ENCODE results near the gene HTR6.

- TF ChIP-seq POLR2AphosphoS5 (IDR thresholded peaks at IDR 0.05; ENCODE audit: low read depth, low read length) (no peak), POLR2A (IDR thresholded peaks at IDR 0.05; ENCODE audit: low read depth, low read length) (no peak), PAX5 (IDR thresholded peaks at IDR 0.05; ENCODE audit: insufficient read depth, low read length, severe bottlenecking) (no peak), TAF1 (IDR thresholded peaks at IDR 0.05; ENCODE audit: low read depth, low read length) (no peak), SPI1 (IDR thresholded peaks at IDR 0.05; ENCODE audit: low read depth, low read length) (no peak)
Observed at GRCh38 chr1:19679691-19680090, 15.0 kb downstream of the HTR6 start.

Measured in GM12891 (cell line).